PC-3 (cell line): ENCODE results near the gene ADRB2. TPM values are rescaled to one million over a fixed set of nuclear protein-coding genes. Genes with fewer than 3 reads are reported as not detected.
A peak's percentile ranks its signal among the peaks of the same experiment; 100 is the strongest.

ENCODE experiments used
- ATAC-seq: fragments of 200-7000 bp; cut with Tn5 transposase; 2 replicates; pipeline ENCODE4 v1.9.1; 2020; ENCODE audit warnings: mild to moderate bottlenecking, moderate library complexity
- BruUV-seq: library from RNA; stranded (reverse); fragments of 400-500 nt; replicated peaks from 2 replicates; lab custom pipeline; 2021; lab: Mats Ljungman, UMichigan
- CTCF ChIA-PET: fragments of 300-600 bp; sonication (Branson Sonifier 250); formaldehyde crosslinking; loops from one replicate; lab custom pipeline; 2022; ENCODE audit warnings: antibody characterized with exemption; lab: Charles Lee
- POLR2A ChIA-PET: fragments of 300-600 bp; sonication (Branson Sonifier 250); formaldehyde crosslinking; loops from one replicate; lab custom pipeline; 2022; ENCODE audit warnings: antibody characterized with exemption; ENCODE audit not compliant: unreplicated experiment; lab: Charles Lee
- DNase-seq: peaks from one replicate; pipeline ENCODE4 v3.0.0-alpha.2; 2015
- H2AFZ ChIP-seq: fragments of 300-600 bp; sonication (generic); 2 replicates; pipeline ENCODE4 v1.6.0; 2016; ENCODE audit warnings: antibody characterized with exemption, low read length
- H3F3A ChIP-seq: fragments of 300-600 bp; sonication (generic); one replicate; pipeline ENCODE4 v1.6.0; 2017; ENCODE audit warnings: antibody characterized with exemption, low read length, control low read depth, mild to moderate bottlenecking; ENCODE audit not compliant: unreplicated experiment
- H3K27ac ChIP-seq: fragments of 300-600 bp; sonication (generic); 2 replicates; pipeline ENCODE4 v1.5.1; 2016; ENCODE audit warnings: mild to moderate bottlenecking, low read length
- H3K27me3 ChIP-seq: fragments of 300-600 bp; sonication (generic); 2 replicates; pipeline ENCODE4 v1.6.1; 2016; ENCODE audit warnings: low read length, mixed read lengths
- H3K36me3 ChIP-seq: fragments of 300-600 bp; sonication (generic); 2 replicates; pipeline ENCODE4 v1.6.1; 2016; ENCODE audit warnings: low read depth, mixed run types, low read length, mixed read lengths
- H3K4me1 ChIP-seq: fragments of 300-600 bp; sonication (generic); 2 replicates; pipeline ENCODE4 v1.5.1; 2016; ENCODE audit warnings: low read length; ENCODE audit not compliant: insufficient read depth
- H3K4me2 ChIP-seq: fragments of 300-600 bp; sonication (generic); 2 replicates; pipeline ENCODE4 v1.6.0; 2016; ENCODE audit warnings: low read length
- H3K4me3 ChIP-seq: fragments of 300-600 bp; sonication (generic); 2 replicates; pipeline ENCODE4 v1.5.1; 2016; ENCODE audit warnings: mild to moderate bottlenecking, low read length, mixed read lengths
- H3K79me2 ChIP-seq: fragments of 300-600 bp; sonication (generic); 2 replicates; pipeline ENCODE4 v1.6.1; 2017; ENCODE audit warnings: low read length, mixed read lengths
- H3K9ac ChIP-seq: fragments of 300-600 bp; sonication (generic); 2 replicates; pipeline ENCODE4 v1.6.0; 2016; ENCODE audit warnings: mild to moderate bottlenecking, low read length
- H3K9me2 ChIP-seq: fragments of 300-600 bp; sonication (generic); replicated peaks from 2 replicates; pipeline ENCODE4 v1.6.1; 2016; ENCODE audit warnings: mixed run types, low read length, mixed read lengths
- H3K9me3 ChIP-seq: fragments of 300-600 bp; sonication (generic); 2 replicates; pipeline ENCODE4 v1.6.1; 2016; ENCODE audit warnings: low read length, mixed read lengths
- H4K20me1 ChIP-seq: fragments of 300-600 bp; sonication (generic); 2 replicates; pipeline ENCODE4 v1.6.1; 2016; ENCODE audit warnings: low read length, mixed read lengths
- EZH2 ChIP-seq: fragments of 300-600 bp; sonication (generic); IDR thresholded peaks from one replicate; pipeline ENCODE4 v1.6.1; 2017; ENCODE audit warnings: antibody characterized with exemption, mild to moderate bottlenecking, low read length; ENCODE audit not compliant: unreplicated experiment
- EZH2phosphoT487 ChIP-seq: fragments of 300-600 bp; sonication (generic); IDR thresholded peaks from 2 replicates; pipeline ENCODE4 v1.6.1; 2018; ENCODE audit warnings: mild to moderate bottlenecking, antibody characterized with exemption, low read length, borderline replicate concordance
- intact Hi-C: fragments of 100-400 bp; cut with micrococcal nuclease; formaldehyde crosslinking; loops from 2 replicates; pipeline ENCODE4 v1.9.0; 2023
- total RNA-seq: library from RNA; depleted of rRNA; stranded (reverse); fragments of >200 nt; gene quantifications from 2 replicates; pipeline ENCODE4 v1.2.3, GENCODE V29; 2014
- TF ChIP-seq, protein P1 (sequence below): fragments of 300-600 bp; sonication (generic); conservative IDR thresholded peaks from 2 replicates; pipeline ENCODE4 v1.5.1; 2017; ENCODE audit warnings: antibody characterized with exemption, low read depth, mild to moderate bottlenecking, low read length

ADRB2 gene
- total RNA-seq, 1 experiment from 2014 or later = 41.1 TPM

DNA sequence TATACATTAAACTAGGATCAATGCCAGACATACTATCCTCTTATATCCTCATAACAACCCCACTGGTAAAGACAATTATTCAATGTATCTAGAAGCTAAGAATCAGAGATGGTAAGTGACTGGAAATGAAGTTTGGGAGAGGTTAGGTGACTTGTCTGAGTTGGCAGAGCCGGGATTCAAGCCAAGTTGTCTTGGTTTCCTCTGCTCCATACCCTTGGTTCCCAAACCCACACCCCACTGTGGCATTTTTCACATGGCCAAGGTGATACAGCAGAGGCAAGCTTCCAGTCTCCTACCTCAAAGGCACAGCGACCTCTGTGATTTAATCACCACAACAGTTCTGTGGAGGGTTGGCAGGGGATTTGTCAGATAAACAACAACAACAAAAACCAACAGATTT is 34.7 kb upstream of the ADRB2 start:
- Histone ChIP-seq H3K27ac (peak overlapping the region; percentile 93), H3K4me1 (peaks cover 72% of the 10 kb centered on the region), H2AFZ (no peak overlapping the region), H3K36me3 (no peaks in the 10 kb centered on the region), H3K79me2 (no peaks in the 10 kb centered on the region), H3F3A (no peaks in the 10 kb centered on the region), H3K4me3 (peak overlapping the region; percentile 22; the same call in 1 of the 2 replicates), H3K9me3 (no peaks in the 10 kb centered on the region), H3K27me3 (no peaks in the 10 kb centered on the region), H3K9me2 (no peaks in the 10 kb centered on the region), H4K20me1 (no peaks in the 10 kb centered on the region), H3K4me2 (peak overlapping the region; percentile 68), H3K9ac (peak overlapping the region; percentile 75)
- TF ChIP-seq, protein P1, sequence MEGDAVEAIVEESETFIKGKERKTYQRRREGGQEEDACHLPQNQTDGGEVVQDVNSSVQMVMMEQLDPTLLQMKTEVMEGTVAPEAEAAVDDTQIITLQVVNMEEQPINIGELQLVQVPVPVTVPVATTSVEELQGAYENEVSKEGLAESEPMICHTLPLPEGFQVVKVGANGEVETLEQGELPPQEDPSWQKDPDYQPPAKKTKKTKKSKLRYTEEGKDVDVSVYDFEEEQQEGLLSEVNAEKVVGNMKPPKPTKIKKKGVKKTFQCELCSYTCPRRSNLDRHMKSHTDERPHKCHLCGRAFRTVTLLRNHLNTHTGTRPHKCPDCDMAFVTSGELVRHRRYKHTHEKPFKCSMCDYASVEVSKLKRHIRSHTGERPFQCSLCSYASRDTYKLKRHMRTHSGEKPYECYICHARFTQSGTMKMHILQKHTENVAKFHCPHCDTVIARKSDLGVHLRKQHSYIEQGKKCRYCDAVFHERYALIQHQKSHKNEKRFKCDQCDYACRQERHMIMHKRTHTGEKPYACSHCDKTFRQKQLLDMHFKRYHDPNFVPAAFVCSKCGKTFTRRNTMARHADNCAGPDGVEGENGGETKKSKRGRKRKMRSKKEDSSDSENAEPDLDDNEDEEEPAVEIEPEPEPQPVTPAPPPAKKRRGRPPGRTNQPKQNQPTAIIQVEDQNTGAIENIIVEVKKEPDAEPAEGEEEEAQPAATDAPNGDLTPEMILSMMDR = peak; percentile 32; the same call in 1 of the 2 replicates
- TF ChIP-seq EZH2 = no peak
- ATAC-seq (peak; percentile 25), DNase-seq (peak; percentile 89)
- POLR2A ChIA-PET = no interaction called here
- BruUV-seq = no TSS peak
- intact Hi-C loops = loop anchor here (2.0 kb wide), 1 partner anchor 15 kb away; no protein-coding TSS in a partner anchor
- CTCF ChIA-PET = interaction anchor here (0.6 to 2.2 kb wide), 3 partner anchors 50 to 122 kb away, joined by 3 to 11 read pairs (median 3); no protein-coding TSS in a partner anchor

DNA sequence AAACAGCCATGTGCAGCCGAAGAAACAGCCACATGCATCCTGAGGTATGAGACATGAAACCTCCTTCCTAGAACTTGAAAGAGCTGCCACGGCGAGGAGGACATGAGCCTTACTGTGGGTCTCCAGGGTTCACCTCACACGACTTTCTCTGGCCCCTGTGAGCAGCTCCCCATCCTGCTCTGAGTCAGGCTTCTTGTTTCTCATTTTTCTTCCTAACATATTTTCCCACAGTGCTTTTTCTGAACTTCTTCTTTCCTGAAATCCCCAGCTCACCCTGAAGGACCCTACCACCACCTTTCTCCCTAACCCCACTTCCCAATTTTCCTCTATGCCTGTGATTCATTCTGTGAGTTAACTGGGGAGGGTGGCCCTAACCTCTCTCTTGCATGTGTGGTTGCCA is 33.7 kb upstream of the ADRB2 start:
- intact Hi-C loops = no loop called here
- Histone ChIP-seq H3K36me3 (no peaks in the 10 kb centered on the region), H3K79me2 (no peaks in the 10 kb centered on the region), H3K27ac (peak overlapping the region; percentile 93), H3K4me2 (no peak overlapping the region), H3F3A (no peaks in the 10 kb centered on the region), H3K9ac (peak overlapping the region; percentile 75; the same call in 1 of the 2 replicates), H4K20me1 (no peaks in the 10 kb centered on the region), H3K27me3 (no peaks in the 10 kb centered on the region), H3K4me1 (peaks cover 72% of the 10 kb centered on the region), H3K9me3 (no peaks in the 10 kb centered on the region), H3K9me2 (no peaks in the 10 kb centered on the region), H2AFZ (no peak overlapping the region), H3K4me3 (no peak overlapping the region)
- DNase-seq (no peak), ATAC-seq (no peak)
- ChIA-PET POLR2A (no interaction called here), CTCF (interaction anchor here (0.6 kb wide), 1 partner anchor 257 kb away, joined by 3 read pairs; no protein-coding TSS in a partner anchor)
- no TSS peak for BruUV-seq
- TF ChIP-seq EZH2 (no peak), EZH2phosphoT487 (no peak)
- TF ChIP-seq, protein P1 = no peak

DNA sequence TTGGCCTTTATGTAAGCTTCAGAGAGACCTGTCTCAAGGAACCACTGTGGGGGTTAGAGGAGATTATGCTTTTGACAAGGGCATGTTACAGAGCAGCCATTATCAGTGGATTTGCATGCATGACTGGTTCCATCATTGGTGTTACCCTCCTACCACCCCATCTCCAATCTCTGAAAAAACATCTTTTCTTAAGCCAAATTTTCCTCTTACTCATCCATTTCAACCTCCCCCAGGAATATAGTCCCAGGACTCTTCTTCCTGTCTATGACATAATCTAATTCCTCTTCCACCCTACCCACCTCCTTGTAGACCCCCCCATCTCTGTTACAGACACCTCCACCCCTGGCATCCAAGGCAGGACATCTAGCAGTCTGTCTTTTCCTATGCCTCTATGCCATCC is 33.1 kb upstream of the ADRB2 start:
- no peak for TF ChIP-seq EZH2phosphoT487
- TF ChIP-seq, protein P1 = no peak
- TF ChIP-seq EZH2 = no peak
- Histone ChIP-seq H3F3A (no peaks in the 10 kb centered on the region), H4K20me1 (no peaks in the 10 kb centered on the region), H3K79me2 (no peaks in the 10 kb centered on the region), H3K27ac (peak overlapping the region; percentile 93), H3K27me3 (no peaks in the 10 kb centered on the region), H3K9me2 (no peaks in the 10 kb centered on the region), H3K9me3 (no peaks in the 10 kb centered on the region), H3K4me2 (no peak overlapping the region), H3K4me1 (peaks cover 68% of the 10 kb centered on the region), H2AFZ (no peak overlapping the region), H3K9ac (peak overlapping the region; percentile 75; the same call in 1 of the 2 replicates), H3K36me3 (no peaks in the 10 kb centered on the region), H3K4me3 (no peak overlapping the region)
- DNase-seq (no peak), ATAC-seq (no peak)
- POLR2A ChIA-PET = no interaction called here
- no TSS peak for BruUV-seq
- intact Hi-C loops = no loop called here
- CTCF ChIA-PET = interaction anchor here (0.6 kb wide), 1 partner anchor 257 kb away, joined by 3 read pairs; no protein-coding TSS in a partner anchor
